GM19467 (cell line): ENCODE measurements around the gene PCF11.
A peak's percentile ranks its signal among the peaks of the same experiment; 100 is the strongest.

Experiments used
- ATAC-seq: cut with Tn5 transposase; IDR thresholded peaks from one replicate; pipeline ENCODE4 v1.9.1; 2021; ENCODE audit warnings: mild to moderate bottlenecking, moderate library complexity; ENCODE audit not compliant: unreplicated experiment

PCF11 gene

GRCh38 chr11:83153764-83154163 is 3.2 kb upstream of the PCF11 start:
- ATAC-seq = no peak

DNA sequence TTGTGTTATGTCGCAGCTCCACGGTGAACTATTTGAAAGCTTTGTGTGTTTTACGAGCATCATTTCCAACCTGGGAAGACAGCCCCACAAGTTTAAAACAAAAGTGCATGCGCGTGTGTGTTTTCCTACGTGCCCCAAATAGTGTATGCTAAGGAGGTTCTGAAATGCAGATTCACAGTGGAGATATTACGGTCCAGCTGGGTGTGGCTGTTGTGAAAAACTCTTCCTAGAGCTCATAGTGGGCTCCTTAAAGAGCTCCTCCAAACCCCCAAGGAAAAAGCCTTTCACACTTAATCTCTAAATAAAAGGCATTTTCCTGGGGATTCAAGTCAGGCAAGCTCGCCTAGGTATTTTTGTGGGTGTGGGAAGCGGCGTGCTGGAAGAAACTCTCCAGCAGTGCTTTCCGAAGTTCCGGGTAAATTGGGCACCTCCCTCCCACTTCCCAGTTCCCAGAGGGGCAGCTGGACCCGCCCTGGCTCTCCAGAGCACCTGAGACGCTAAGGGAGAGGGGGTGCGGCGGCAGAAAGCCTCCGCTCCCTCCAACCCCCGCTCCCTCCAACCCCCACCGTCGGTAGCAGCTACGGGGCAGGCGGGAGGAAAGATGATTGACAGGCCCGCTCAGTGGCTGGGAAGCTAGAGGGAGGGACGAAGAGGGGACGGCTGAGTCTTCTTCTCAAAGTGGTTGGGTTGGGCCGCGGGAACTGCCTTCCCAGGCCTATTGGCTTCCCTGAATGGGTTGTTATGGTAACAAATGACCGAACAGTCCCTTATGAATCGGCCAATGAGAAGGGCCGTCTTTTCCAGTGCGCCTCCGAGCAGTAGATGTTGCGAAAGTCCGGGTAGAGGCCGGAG is 561 bp upstream of the PCF11 start:
- peak; percentile 95 for ATAC-seq

GRCh38 chr11:83157594-83158356 is 844 bp downstream of the PCF11 start:
- no peak for ATAC-seq

DNA sequence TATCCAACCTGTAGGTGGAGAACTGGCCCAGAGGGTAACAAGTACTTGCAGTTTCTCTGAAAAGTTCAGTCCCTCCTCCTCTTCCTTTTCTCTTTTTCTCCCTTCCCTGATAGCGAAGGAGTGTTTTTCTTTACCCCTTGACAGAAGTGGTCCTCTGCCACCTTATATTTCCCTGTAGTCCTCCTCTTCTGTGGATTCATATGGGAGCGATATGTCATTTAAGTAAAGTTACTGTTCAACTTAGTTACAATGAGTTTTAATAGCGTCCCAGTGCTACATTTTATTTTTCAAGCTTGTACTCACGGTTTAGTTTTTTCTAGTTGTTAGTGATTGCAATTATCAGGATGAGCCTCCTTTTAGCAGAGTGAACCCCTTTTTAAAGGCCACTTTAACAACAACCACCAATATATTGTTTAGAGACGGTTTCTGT is 1.4 kb downstream of the PCF11 start:
- no peak for ATAC-seq

GRCh38 chr11:83158965-83159901 is 2.3 kb downstream of the PCF11 start:
- no peak for ATAC-seq

GRCh38 chr11:83159902-83160865 is 3.3 kb downstream of the PCF11 start:
- ATAC-seq = no peak

GRCh38 chr11:83161610-83162199 is 4.8 kb downstream of the PCF11 start:
- no peak for ATAC-seq

- ATAC-seq = peak; percentile 41
Observed at GRCh38 chr11:83162377-83162776, 5.4 kb downstream of the PCF11 start.

DNA sequence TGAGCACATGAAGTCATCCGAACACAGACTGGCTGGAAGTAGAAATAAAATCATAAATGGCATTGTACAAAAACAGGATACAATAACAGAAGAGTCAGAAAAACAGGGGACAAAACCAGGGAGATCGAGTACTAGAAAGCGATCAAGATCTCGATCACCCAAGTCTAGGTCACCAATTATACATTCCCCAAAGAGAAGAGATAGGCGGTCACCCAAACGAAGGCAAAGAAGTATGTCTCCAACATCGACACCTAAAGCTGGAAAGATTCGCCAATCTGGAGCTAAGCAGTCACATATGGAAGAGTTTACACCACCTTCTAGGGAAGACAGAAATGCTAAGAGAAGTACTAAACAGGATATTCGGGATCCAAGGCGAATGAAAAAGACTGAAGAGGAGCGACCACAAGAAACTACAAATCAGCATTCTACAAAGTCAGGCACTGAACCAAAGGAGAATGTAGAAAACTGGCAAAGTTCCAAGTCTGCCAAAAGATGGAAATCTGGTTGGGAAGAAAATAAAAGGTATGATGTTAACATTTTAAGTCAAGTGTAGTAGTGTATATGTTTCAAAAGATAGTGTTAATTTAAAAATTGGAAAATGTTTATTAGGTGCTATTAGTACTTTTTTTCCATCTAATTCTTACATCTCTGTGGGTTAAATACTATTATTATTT is 9.4 kb downstream of the PCF11 start:
- no peak for ATAC-seq

DNA sequence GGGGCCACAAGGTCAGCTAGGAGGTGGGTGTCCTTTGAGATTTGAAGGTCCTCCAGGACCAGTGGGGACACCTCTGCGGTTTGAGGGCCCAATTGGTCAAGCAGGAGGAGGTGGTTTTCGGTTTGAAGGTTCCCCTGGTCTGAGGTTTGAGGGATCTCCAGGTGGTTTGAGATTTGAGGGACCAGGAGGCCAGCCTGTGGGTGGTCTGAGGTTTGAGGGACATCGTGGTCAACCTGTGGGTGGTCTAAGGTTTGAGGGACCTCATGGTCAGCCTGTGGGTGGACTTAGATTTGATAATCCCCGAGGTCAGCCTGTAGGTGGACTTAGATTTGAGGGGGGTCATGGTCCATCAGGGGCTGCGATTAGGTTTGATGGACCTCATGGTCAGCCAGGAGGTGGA is 11.8 kb downstream of the PCF11 start:
- ATAC-seq = no peak

- no peak for ATAC-seq
Observed at GRCh38 chr11:83170865-83171264, 13.9 kb downstream of the PCF11 start.

- ATAC-seq = no peak
Observed at GRCh38 chr11:83172551-83172950, 15.6 kb downstream of the PCF11 start.

- no peak for ATAC-seq
Observed at GRCh38 chr11:83174008-83174407, 17.1 kb downstream of the PCF11 start.

- no peak for ATAC-seq
Observed at GRCh38 chr11:83175815-83176214, 18.9 kb downstream of the PCF11 start.

GRCh38 chr11:83181815-83182214 is 24.9 kb downstream of the PCF11 start:
- no peak for ATAC-seq

DNA sequence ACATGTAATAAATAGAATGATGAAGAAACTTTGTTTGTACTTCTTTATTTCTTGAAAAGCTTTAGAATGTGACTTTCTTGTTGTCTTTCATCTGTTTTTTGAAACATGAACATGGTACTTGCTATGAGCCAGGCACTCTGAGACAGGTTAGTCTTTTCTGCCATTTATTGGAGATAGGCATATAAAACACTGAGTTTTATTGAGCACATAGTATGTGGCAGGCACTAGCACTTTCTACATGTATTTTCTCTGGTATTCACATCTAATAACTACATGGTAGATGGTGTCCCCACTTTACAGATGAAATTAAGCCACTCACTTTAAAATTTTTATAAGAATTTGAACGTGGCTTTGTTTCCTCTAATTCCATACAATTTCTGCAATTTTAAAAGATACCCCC is 28.8 kb downstream of the PCF11 start:
- ATAC-seq = no peak

GRCh38 chr11:83187465-83187864 is 30.5 kb downstream of the PCF11 start:
- no peak for ATAC-seq

DNA sequence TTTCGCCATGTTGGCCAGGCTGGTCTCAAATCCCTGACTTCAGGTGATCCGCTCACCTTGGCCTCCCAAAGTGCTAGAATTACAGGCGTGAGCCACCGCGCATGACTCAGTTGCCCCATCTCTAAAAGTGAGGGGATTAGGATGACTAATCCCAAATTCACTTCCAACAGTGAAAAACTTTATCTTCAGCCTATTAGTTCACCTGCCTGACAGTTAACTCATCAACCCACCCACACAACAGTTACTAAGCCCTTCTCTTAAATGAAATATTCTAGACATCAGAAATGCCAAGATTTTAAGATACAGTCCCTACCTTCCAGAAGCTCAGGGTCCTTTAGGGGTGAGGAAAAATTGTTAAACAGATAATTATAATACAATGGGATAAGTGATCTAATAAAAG is 34.6 kb downstream of the PCF11 start:
- no peak for ATAC-seq

DNA sequence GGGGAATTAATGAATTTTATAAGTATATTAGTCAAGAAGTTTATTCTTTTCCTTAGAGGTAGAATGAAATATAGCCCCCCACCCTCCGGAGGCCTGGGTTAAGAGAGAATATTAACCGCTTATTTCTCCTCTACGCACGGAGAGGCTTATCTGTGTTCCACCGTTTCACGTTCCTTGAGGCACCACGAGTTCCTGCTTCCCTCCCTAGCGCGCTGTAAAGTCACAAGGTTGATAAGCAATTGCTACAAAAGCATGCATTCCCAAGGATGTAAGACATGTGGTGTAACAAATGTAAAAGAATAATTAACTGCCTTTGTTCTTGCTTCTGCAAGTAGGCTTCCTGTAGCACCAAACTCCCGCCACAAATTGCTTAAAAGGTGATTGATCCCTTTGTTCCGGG is 35.1 kb downstream of the PCF11 start:
- ATAC-seq = no peak
